HG03095 (cell line): ENCODE results near the gene TMEM108.

Experiments
- ATAC-seq: cut with Tn5 transposase; IDR thresholded peaks from one replicate; pipeline ENCODE4 v1.9.1; 2021; ENCODE audit warnings: moderate library complexity; ENCODE audit not compliant: unreplicated experiment

Gene TMEM108

DNA sequence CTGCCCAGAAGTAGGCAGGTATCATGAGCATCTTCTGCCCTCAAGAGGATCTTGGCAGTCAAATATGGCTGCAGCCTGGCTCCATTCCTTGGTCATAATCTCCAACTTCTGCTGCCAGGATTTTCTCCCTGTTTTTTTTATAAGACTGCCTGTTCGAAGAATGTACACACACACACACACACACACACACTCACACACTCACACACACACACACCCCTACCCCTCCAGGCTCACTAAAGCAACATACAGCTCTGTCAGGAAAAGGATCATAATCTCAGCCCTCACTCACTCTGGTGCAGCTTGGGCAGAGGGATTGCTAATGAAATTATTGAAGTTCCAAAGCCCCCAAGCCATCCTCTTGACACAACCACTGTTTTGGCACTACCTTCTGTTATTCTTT is 232.4 kb downstream of the TMEM108 start:
- no peak for ATAC-seq

DNA sequence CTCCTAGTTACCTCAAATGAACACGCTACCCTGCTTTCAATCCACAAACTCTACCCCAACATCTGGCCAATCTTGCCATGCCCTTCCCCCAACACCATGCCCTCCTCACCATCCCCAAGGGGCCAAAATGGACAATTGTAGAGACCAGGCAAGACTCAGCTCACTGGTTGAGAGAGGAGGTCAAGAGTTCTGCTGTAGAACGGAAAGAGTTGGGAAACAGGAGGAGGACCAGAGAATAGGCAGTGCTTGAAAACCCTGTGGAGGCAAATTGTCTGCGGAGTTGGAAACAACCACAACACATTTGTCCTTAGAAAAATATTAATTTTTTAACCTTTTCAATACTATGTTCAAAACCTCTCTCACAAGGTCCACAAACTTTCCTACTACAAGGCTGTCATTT is 232.9 kb downstream of the TMEM108 start:
- ATAC-seq = no peak

DNA sequence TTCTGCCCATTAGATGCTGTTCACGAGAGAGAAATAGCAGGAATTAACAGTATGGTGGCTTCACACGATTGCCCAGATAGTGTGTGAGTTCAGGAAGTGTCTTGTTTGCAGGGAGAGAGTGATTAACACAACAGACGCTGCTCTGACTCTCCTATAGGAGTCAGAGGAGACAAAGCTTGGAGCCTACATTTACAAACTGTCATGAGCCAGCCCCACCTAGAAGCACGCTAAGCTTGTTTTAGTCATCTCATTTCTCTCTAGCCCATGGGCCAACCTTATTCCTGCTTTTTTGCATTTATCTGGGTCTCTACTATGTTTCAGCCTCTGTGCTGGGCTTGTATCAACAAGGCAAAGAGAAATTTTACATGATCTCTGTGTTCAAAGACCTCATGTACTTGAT is 233.3 kb downstream of the TMEM108 start:
- no peak for ATAC-seq

DNA sequence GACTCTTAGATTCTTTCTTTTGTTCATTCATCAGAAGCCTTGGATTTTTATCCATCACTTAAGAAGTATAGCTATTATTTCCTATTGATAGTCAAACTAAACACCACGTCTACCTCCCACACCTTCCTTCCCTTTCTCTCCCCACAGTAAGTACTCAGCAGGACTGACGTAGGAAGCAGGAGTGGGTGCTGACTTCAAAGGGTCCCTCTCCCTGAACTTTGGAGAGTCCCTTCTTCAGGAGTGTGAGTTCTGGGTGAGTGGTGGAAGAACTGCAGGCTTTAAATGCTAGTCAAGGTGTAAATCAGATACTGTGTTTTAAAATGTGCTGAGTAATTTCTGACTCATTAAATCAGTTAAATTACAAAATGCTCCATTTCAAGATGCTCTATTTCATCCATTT is 235.2 kb downstream of the TMEM108 start:
- no peak for ATAC-seq

DNA sequence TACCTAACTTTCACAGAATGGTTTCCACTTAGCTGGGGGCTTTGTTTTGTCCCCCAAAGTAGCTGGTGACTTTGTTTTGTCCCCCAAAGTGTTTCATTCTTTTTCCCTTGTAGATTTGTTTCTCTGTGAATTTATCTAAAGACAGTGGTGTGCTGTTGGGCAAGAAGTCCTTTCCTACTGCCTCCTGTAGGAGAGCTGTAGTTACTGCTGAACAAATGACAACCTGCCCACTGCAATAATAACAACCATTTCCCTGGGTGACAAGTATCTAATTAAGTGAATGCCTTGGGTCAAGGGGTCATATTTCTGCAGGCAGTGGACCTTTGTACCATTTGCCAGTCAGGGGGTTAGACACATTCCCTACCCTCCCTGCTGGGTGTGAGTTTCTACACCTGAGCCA is 236.3 kb downstream of the TMEM108 start:
- no peak for ATAC-seq

DNA sequence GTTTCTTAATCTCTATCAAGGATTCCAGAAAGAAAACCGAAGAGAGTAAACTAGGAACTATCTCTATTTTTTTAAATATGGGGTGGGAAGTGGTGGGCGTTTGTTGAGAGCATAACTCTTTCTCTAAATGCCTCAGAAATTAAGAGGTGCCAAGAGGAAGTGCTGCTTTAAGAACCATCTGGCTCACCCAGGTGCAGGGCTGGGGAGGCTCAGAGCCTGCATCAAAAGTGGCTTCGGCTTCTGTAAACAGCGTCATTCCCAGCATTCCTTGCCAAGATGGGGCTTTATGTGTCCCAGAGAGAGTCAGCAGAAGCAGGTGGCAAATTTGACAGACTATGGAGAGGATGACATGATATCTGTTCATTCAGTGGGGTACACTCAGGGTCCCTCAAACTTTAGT is 238.4 kb downstream of the TMEM108 start:
- ATAC-seq = no peak

DNA sequence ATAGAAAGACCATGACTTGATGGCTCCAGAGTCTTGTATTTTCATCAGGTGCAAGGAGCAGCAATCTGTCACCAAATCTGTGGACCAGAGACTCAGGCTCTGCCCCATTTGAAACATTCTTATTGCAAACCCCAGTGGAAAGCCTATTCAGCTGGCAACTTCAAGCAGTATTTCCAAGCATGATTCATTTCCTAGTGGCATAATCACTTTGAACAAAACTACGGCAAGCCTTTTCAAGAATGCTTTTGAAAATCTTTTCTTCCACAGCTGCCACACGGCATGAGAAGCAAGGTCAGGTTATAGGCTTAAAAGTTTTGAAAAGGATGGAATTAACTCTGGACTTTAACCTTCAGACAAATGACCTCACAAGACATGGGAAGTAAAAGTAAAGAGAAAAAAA is 239.6 kb downstream of the TMEM108 start:
- no peak for ATAC-seq

DNA sequence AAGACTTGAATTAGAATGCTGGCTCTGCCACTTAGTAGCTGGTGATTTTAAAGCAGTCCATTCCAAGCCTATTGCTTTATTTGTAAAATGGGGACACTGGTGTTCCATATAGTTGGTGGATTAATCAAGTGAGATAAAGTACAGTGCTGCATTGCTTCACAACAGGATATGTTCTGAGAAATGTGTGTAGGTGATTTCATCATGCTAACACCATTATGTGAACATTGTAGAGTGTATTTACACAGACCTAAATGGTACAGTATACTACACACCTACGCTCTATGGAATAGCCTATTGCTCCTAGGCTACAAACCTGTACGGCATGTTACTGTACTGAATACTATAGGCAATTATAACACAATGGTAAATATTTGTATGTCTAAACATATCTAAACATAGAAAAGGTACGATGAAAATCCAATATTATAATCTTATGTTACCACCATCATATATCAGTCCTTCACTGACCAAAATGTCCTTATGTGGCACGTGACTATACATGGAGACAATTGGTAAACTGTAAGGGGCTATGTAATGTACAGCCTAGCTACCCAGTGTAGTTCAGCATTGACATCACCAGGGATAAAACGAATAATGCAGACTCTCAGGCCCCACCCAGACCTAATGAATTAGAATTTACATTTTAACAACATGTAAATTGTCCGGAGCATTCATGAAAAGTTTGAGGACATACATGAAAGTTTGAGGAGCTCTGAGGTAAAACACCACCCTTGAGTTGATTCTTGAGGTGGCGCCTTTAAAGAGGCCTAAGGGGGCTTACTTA is 240.3 kb downstream of the TMEM108 start:
- ATAC-seq = no peak

DNA sequence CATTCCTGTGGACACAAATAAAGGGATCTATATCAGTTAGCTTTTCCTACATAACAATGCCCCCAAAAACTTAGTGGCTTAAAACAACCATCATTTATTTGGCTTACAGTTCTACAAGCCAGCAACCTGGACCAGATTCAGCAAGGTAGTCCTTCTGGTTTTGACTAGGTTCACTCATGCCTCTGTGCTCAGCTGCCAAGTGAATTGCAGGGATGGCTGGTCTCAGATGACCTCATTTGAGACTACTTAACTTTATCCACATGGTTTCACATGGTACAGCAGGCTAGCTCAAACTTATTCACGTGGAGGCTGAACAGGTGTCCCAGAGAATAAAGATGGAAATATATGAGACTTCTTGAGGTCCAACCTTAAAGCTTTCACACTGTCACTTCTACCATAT is 242.4 kb downstream of the TMEM108 start:
- ATAC-seq = no peak

DNA sequence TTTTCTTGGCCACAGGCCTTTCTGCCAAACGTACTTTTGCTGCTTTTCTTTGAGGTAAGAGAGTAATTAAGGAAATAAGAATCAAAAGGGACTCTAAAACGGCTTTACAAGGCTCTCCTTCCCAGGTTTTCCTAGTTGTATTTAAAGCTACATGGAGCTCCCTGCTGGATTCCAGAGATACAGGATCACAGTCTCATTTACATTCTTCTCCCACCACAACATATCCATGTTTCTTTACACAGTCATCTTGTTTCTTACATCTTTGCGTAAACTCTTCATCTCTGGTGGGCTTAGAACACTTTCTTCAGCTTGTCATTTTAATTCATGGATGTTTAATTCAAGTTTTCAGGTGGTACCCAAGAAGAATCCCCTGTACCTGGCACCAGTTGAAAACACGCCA is 244.0 kb downstream of the TMEM108 start:
- ATAC-seq = no peak

DNA sequence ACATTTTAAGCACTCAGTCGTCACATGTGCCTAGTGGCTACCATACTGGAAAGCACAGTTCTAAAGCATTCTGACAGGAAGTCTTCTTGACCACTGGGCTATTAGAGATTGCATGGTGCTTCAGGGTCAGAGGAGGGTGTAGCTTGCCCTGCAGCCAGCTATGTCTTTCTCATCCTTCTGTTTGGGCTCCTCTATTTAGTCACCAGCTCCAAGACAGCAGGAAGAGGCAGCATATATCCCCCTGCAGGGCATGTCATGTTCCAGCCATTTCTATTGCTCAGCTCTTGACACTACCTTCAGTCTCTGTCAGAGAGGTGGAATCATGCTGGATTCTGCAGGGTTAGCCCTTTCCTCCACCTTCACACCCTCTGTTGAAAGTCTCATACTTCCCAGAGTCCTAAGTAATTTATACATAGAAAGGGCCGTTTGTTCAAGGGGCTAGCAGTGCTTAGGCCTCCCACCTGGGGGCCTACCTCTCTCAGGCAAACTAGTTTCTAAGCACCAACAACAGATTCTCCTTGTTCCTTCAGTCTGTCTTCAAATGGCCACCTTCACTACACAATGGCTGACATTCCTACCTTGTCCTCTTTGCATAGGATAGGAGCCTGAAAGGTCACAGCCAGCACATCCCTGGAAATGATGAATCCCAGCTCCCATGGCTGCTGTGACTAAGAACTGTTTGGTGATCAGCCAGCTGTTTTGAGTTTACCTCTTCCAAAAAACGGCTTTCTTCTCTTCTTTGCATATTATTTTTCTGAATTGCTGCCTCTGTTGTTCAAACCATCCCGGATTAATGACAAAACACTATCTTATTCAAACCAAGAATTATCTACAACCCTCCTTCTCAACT is 246.0 kb downstream of the TMEM108 start:
- ATAC-seq = no peak

DNA sequence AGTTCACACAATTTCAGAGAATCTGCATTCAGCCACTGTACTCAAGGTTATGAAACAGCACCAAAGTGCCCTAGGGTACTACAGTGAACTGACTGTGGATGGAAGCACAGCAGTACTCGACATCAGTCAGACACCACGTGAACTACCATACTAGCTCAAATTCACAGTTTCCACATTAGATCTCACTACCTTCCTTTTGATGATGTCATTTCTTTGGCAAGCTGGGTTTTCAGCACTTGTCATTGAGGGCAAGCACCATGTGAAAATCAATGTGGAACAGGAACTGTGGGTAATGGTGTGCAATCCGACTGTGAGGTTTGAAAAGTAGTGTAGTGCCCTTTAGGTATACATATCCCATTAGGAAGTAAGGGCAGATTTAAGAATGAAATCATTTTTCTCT is 251.1 kb downstream of the TMEM108 start:
- no peak for ATAC-seq

DNA sequence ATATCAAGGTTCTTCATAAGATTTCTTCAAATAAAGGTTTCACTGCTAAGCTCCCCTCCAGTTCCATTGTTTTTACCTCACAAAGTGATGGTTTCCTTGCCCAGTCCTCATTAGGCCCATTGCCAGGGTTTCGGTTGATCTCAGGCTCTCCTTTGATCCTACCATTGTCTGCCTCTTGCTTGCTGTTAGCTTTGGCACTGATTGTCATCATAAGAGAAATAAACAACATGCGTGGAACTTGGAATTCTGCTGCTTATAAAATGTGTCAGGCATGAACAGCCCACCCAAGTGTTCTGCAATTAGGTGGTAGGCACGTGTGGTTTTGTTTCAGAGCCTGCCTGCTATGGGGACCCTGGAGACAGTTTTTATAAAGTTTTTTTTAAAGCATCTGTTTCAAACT is 254.1 kb downstream of the TMEM108 start:
- ATAC-seq = no peak

DNA sequence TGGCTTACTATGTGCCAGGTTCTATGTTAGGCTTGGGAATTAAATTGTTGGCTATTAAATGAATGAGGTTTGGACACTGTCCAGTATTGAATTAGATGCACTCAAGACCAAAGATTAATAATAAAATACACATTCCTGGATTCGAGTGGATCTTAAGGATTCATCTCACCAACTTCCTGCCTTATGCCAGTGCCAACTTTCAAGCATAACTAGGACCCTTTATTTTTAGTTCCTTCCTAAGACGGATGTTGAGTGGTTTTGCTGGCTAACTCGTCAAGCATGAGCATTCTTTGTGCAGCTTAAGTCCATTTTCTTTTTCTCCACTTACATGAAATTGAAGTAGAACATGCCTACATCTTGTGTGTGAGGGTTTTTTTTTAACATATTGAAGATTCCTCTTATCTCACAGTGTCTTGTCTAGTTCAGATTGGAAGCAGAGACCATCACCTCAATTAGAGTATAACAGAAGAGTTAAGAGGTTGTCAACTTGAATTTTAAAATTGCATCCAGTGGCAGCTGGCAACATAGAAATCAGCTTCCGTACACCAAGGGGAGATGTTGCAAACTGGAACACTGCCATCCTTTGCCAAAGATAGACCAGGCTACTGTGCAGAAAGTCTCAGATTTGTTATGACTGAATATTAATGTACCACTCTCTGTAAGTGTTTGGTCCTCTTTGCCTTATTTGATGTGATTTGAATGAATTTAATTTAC is 255.4 kb downstream of the TMEM108 start:
- no peak for ATAC-seq

DNA sequence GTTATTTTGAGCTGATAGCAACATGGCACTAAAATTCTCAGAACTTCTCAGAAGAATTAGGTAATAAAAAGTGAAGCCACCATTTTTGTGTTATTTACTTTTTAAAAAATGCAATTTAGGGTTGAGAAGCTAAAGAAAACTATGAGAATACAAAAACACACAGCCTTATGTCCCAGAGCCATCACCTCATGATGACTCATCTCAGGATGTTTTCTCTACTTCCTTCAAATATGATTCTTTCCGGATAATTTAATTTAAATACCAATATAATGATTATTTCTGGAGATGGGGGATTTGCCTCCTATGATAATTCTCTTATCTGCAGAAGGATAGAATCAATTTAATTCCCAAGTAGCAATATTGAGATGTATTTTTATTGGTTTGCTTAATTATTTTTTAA is 256.1 kb downstream of the TMEM108 start:
- no peak for ATAC-seq

DNA sequence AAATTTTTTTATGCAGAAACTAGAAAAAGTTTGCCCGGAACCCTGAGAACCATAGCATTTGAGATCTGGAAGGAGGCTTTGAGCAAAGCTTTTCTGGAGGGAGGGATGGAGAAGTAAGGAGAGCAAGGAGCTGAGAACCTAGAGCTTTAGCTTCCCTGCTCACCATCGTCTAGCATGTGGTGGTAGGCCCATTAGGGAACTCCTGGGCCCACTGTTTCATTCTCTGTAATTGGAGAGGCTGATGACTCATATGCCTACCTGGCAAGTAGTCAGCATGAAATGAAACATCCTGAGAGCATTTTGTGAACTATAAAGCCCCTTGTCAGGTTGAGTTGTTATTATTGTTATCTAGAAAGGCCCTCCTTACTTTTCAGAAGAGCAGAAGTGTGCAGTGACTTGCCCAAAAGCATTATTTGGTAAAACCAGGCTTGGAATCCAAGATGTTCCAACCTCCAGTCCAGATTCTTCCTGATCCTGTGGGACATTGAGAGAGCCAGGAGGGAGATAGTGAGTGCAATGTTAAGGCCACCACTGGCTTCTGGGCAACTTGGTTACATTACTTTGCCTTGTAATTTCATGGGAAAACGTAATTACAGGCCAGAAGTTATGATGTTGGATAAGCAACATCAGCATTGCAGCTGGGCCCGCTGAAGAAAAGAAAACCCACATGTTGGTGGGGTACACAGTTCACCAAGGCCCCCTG is 257.2 kb downstream of the TMEM108 start:
- ATAC-seq = no peak

DNA sequence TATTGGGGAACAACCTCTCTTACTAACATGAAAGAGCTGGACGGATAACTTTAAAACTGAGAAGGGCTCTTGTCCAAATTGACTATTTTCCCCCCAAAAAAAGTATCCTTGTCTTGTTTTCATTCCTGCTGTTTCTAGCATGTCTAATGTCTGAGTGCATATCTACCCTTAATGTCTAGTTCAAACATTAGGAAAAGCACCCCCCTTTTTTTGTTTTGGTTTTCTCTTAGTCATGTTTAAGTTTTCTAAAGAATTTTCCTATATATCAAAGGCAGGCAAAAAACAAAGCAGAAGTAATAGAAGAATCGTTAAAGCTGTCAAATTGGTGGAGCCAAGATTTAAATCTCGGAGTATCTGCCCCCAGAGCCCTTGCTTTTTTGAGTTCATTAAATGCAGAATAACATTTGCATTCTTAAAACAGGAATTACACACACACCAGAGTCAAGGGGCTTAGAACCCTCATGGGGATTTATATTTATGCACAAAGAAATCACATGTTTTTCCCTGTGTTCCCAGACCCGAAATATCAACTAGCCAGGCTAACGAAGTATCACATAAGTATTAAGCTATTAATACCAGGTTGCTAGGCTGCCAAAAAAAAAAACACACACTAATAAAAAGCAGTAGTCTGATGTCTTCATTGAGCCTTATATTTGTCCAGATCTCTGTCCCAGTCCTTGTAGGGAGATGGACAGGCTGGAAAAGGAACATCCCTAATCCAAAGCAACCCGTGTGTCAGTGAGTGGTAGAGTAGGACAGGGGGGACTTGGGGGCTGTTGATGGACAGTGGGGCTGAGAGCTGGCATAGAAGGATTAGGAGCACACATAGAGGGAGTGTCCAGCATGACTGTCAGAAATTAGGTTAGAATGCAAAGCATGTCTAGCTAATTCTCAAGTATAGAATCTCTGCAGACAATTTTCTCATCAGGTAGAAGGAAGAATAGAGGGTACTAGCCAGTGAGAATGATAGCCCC is 258.0 kb downstream of the TMEM108 start:
- ATAC-seq = no peak

DNA sequence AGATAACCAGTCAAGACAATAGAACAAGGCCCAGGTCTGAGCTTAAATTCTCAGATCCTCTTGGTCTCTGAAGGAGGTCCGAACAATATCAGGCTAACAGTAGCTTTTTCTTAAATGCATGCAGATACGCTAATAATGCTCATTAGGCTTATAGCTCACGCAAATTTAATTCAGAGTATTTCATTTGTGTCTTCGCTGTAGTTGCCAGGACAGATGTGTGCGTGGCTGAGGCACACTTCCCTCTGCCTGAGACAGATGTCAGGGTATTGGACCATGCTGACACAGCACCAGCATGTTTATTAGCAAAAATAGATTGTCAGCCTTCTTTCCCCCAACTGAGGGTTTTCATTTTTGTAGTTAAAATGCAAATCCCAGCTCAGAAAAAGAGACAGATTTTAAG is 258.8 kb downstream of the TMEM108 start:
- ATAC-seq = no peak

DNA sequence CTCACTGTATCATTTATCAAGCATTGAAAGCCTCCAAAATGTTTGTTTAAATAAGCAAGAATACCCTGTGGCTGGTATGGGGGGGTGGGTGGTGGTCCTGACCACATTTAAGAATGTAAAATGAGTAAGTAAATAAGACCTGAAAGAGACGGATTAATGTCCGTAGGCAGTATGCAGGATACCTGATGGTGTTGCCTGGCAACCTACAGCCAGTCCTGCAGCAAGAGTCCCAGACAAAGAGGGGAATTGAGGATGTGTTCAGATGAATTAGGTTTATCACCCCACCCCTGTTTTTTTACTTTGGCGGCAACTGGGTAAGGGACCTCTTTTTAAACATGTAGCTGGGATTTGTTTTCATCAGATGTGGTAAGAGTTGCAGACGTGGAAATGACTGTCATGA is 261.9 kb downstream of the TMEM108 start:
- no peak for ATAC-seq

DNA sequence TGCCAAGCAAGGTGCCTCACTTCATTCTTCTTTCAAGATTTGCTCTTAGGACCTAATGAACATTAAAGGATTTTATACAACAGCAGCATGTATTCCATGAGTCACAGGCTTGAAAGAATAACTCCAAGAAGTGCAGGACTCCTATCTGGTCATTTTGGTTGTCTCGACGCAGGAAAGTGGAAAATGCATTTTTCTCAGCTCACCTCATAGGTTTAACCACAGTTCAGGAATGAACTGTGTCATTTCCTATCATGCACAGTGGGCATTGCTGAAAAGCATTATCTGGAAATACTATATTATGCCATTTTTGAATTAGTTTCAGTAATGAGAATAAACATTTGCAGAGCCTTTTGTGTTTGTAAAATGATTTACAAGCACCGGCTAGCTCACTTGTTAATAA is 263.0 kb downstream of the TMEM108 start:
- ATAC-seq = no peak
